GF-D8 (cell line): ENCODE data around the gene BRPF1.
A peak's percentile ranks its signal among the peaks of the same experiment; 100 is the strongest.

Source experiments
- DNase-seq: peaks from one replicate; lab custom pipeline; 2025; lab: John Stamatoyannopoulos, UW

BRPF1 gene

GRCh38 chr3:9732080-9732739 is 675 bp downstream of the BRPF1 start:
- DNase-seq, result peak; percentile 48

GRCh38 chr3:9732740-9733115 is 1.2 kb downstream of the BRPF1 start:
- no peak for DNase-seq

GRCh38 chr3:9736831-9737230 is 5.3 kb downstream of the BRPF1 start:
- no peak for DNase-seq

- no peak for DNase-seq
These were observed 7.6 kb downstream of the BRPF1 start for GRCh38 chr3:9739181-9739580.

GRCh38 chr3:9742560-9742959 is 11.0 kb downstream of the BRPF1 start:
- no peak for DNase-seq

GRCh38 chr3:9743548-9743947 is 12.0 kb downstream of the BRPF1 start:
- no peak for DNase-seq

- DNase-seq, result no peak
These were observed 12.6 kb downstream of the BRPF1 start for GRCh38 chr3:9744162-9744561.

- no peak for DNase-seq
These were observed 14.0 kb downstream of the BRPF1 start for GRCh38 chr3:9745521-9745920.

GRCh38 chr3:9746330-9746729 is 14.8 kb downstream of the BRPF1 start:
- no peak for DNase-seq

GRCh38 chr3:9747267-9747666 is 15.7 kb downstream of the BRPF1 start:
- no peak for DNase-seq

GRCh38 chr3:9748031-9748430 is 16.5 kb downstream of the BRPF1 start:
- no peak for DNase-seq

GRCh38 chr3:9749296-9749644 is 17.7 kb downstream of the BRPF1 start:
- DNase-seq, result no peak

- DNase-seq, result peak; percentile 98
These were observed 18.4 kb downstream of the BRPF1 start, which contains the start of gene OGG1 for GRCh38 chr3:9749645-9750555. TSS of gene OGG1 (plus strand) at chr3:9749952. CDS start at chr3:9750287, 335 bp downstream.

GRCh38 chr3:9750556-9751411 is 19.2 kb downstream of the BRPF1 start:
- DNase-seq, result no peak

GRCh38 chr3:9754678-9755077 is 23.1 kb downstream of the BRPF1 start:
- DNase-seq, result peak; percentile 45

GRCh38 chr3:9757427-9757826 is 25.9 kb downstream of the BRPF1 start:
- DNase-seq, result no peak

- DNase-seq, result no peak
These were observed 29.4 kb downstream of the BRPF1 start for GRCh38 chr3:9760779-9761505.

- no peak for DNase-seq
These were observed 30.4 kb downstream of the BRPF1 start for GRCh38 chr3:9761919-9762318.

- DNase-seq, result no peak
These were observed 31.3 kb downstream of the BRPF1 start for GRCh38 chr3:9762871-9763270.

GRCh38 chr3:9765865-9766264 is 34.3 kb downstream of the BRPF1 start:
- DNase-seq, result no peak

GRCh38 chr3:9767418-9767817 is 35.9 kb downstream of the BRPF1 start:
- DNase-seq, result no peak
